HG03097 (cell line): Measurements from ENCODE around the gene ELMOD1.

ENCODE experiments used
- ATAC-seq: cut with Tn5 transposase; IDR thresholded peaks from one replicate; pipeline ENCODE4 v1.9.1; 2021; ENCODE audit not compliant: unreplicated experiment, low FRiP score

The ELMOD1 gene

GRCh38 chr11:107631043-107631442 is 40.1 kb downstream of the ELMOD1 start:
- no peak for ATAC-seq

- ATAC-seq, result no peak
Observed at GRCh38 chr11:107631931-107632330, 41.0 kb downstream of the ELMOD1 start.

GRCh38 chr11:107646783-107647182 is 55.8 kb downstream of the ELMOD1 start:
- ATAC-seq, result no peak

- ATAC-seq, result no peak
Observed at GRCh38 chr11:107648242-107648641, 57.3 kb downstream of the ELMOD1 start.

GRCh38 chr11:107651672-107652071 is 60.7 kb downstream of the ELMOD1 start:
- ATAC-seq, result no peak

GRCh38 chr11:107653076-107653475 is 62.1 kb downstream of the ELMOD1 start:
- ATAC-seq, result no peak

GRCh38 chr11:107655602-107656001 is 64.7 kb downstream of the ELMOD1 start:
- no peak for ATAC-seq

GRCh38 chr11:107659310-107659709 is 68.4 kb downstream of the ELMOD1 start:
- ATAC-seq, result no peak

GRCh38 chr11:107660066-107660465 is 69.1 kb downstream of the ELMOD1 start:
- no peak for ATAC-seq

- no peak for ATAC-seq
Observed at GRCh38 chr11:107661656-107662055, 70.7 kb downstream of the ELMOD1 start.

- ATAC-seq, result no peak
Observed at GRCh38 chr11:107665018-107665417, 74.1 kb downstream of the ELMOD1 start.

- ATAC-seq, result no peak
Observed at GRCh38 chr11:107666911-107667613, 76.1 kb downstream of the ELMOD1 start.

- ATAC-seq, result no peak
Observed at GRCh38 chr11:107669191-107669740, 78.3 kb downstream of the ELMOD1 start.

- ATAC-seq, result no peak
Observed at GRCh38 chr11:107669893-107670601, 79.1 kb downstream of the ELMOD1 start.

GRCh38 chr11:107675902-107676301 is 85.0 kb downstream of the ELMOD1 start:
- ATAC-seq, result no peak

GRCh38 chr11:107676336-107677057 is 85.5 kb downstream of the ELMOD1 start:
- ATAC-seq, result no peak

- ATAC-seq, result no peak
Observed at GRCh38 chr11:107677924-107678631, 87.1 kb downstream of the ELMOD1 start.

- no peak for ATAC-seq
Observed at GRCh38 chr11:107678632-107678971, 87.7 kb downstream of the ELMOD1 start.

- ATAC-seq, result no peak
Observed at GRCh38 chr11:107679255-107680024, 88.5 kb downstream of the ELMOD1 start.

- no peak for ATAC-seq
Observed at GRCh38 chr11:107682171-107682570, 91.2 kb downstream of the ELMOD1 start.
